Heart left ventricle (tissue), 13 donors: Measurements from ENCODE around the gene TTC34.

Source experiments
- POLR2A ChIP-seq, 2 donors: fragments of 450-650 bp; IDR thresholded peaks; one replicate each; pipeline ENCODE4 v1.6.1; 2017; ENCODE audit warnings: antibody characterized with exemption in 2 of 2, mild to moderate bottlenecking in 2 of 2, moderate library complexity in 2 of 2
- TF ChIP-seq, protein P1 (sequence below), 12 donors: fragments of 200-600 bp; sonication (generic) in 4 of 12; IDR thresholded peaks; one replicate each; pipeline versions ENCODE4 v1.5.0 to v1.8.0; 2018 to 2022; ENCODE audit warnings: antibody characterized with exemption in 12 of 12, mild to moderate bottlenecking in 5 of 12
- donor health status: ischemic (EF 13 %, LVEDD 7.1; RV severe dilation, severe dysfunction).
- donor health status: DM: no; HTN: yes; CAD: no.
- donor health status: DM: no; HTN: no; CAD: no.
- donor health status: ischemic (EF 25% LVEDD 6.9; RV normal size, moderate dysfunction).
- donor health status: ischemic (EF 25% LVEDD 5.7; RV mildly dilated, moderate dysfunction).
- donor health status: ischemic (EF 35%, LVEDD 5.7; RV mildly dilated, moderate dysfunction).
- donor health status: nonischemic (EF 11% LVEDD 7.7; RV severe dilation, severe dysfunction).
- donor health status: DM: yes; HTN: yes; CAD: no.
- donor health status: PGD.
- donor health status: ischemic (EF 29% LVEDD 5.4; RV normal size, mild dysfunction).
- donor health status: nonischemic (EF 23%, LVEDD 6.1; RV moderate dilation, normal function).

DNA sequence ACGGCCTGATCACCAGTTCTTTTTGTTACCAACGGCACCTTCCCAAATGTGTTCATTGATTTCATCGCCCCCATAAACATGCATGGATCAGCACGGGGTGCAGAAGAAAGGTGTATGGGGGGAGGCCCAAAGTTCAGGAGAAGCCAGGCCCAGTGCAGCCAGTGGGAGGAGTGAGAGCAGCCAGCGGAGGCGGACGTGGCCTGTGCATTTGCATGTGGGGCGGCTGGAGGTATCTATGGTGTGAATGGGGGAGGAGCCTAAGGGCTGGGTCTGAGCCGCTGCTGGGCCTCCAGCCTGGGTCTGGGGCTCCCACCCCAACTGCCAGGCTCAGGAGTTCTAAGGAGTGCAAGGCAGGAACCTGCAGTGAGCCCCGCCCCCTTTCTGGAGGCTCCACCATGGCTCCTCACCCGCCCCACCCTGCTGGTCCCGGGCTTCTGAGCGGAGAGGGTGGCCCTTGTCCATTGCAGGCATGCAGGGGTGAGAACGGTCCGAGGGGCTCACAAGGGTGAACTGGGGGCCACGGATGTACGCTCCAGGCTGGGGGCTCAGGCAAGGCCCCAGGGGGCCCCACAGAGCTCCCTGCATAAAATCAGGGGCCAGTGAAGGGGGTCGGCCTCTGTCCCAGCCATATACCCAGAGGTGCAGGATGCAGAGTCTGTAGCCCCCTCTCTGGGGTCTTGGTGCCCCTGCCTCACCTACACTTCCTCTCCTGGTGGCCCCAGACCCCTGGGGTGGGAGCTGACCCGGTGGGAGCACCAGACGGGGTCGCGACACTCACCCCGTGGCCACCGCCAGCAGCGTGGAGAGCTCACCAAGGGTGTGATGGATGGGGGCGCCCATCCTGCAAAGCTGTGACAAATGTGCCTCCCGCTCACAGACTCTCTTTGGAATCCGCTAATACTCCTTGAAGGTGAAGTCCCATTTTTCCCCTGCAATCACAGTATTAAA lies 31.3 kb upstream of the TTC34 start:
- TF ChIP-seq, protein P1, sequence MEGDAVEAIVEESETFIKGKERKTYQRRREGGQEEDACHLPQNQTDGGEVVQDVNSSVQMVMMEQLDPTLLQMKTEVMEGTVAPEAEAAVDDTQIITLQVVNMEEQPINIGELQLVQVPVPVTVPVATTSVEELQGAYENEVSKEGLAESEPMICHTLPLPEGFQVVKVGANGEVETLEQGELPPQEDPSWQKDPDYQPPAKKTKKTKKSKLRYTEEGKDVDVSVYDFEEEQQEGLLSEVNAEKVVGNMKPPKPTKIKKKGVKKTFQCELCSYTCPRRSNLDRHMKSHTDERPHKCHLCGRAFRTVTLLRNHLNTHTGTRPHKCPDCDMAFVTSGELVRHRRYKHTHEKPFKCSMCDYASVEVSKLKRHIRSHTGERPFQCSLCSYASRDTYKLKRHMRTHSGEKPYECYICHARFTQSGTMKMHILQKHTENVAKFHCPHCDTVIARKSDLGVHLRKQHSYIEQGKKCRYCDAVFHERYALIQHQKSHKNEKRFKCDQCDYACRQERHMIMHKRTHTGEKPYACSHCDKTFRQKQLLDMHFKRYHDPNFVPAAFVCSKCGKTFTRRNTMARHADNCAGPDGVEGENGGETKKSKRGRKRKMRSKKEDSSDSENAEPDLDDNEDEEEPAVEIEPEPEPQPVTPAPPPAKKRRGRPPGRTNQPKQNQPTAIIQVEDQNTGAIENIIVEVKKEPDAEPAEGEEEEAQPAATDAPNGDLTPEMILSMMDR (IDR thresholded peaks at IDR 0.05): no peak
- TF ChIP-seq POLR2A (IDR thresholded peaks at IDR 0.05): no peak
